Ishikawa (cell line): ENCODE data around the gene TAGLN.

Experiments
- CEBPB ChIP-seq: IDR thresholded peaks from 2 replicates; pipeline ENCODE4 v1.6.1; 2012
- CREB1 ChIP-seq: IDR thresholded peaks from 2 replicates; pipeline ENCODE4 v1.6.1; 2012; ENCODE audit warnings: low read depth
- EGR1 ChIP-seq: IDR thresholded peaks from 2 replicates; pipeline ENCODE4 v1.6.1; 2012
- EP300 ChIP-seq: IDR thresholded peaks from 2 replicates; pipeline ENCODE4 v1.6.1; 2012; ENCODE audit warnings: borderline replicate concordance
- FOXM1 ChIP-seq: IDR thresholded peaks from 2 replicates; pipeline ENCODE4 v1.6.1; 2012; ENCODE audit warnings: low read depth, borderline replicate concordance
- MAX ChIP-seq: IDR thresholded peaks from 2 replicates; pipeline ENCODE4 v1.6.1; 2012
- NFIC ChIP-seq: IDR thresholded peaks from 2 replicates; pipeline ENCODE4 v1.6.1; 2012
- RAD21 ChIP-seq: IDR thresholded peaks from 2 replicates; pipeline ENCODE4 v1.6.1; 2012; ENCODE audit warnings: low read depth
- REST ChIP-seq: IDR thresholded peaks from 2 replicates; pipeline ENCODE4 v1.6.1; 2012; ENCODE audit warnings: low read depth, mild to moderate bottlenecking
- TAF1 ChIP-seq: IDR thresholded peaks from 2 replicates; pipeline ENCODE4 v1.6.1; 2012; ENCODE audit warnings: low read depth, mild to moderate bottlenecking
- TCF12 ChIP-seq: IDR thresholded peaks from 2 replicates; pipeline ENCODE4 v1.6.1; 2012; ENCODE audit warnings: low read depth
- TEAD4 ChIP-seq: IDR thresholded peaks from 2 replicates; pipeline ENCODE4 v1.6.1; 2012
- USF1 ChIP-seq: IDR thresholded peaks from 2 replicates; pipeline ENCODE4 v1.6.1; 2012
- YY1 ChIP-seq: IDR thresholded peaks from 2 replicates; pipeline ENCODE4 v1.6.1; 2012; ENCODE audit warnings: low read depth
- ZBTB7A ChIP-seq: IDR thresholded peaks from 2 replicates; pipeline ENCODE4 v1.6.1; 2012; ENCODE audit warnings: low read depth

TAGLN gene

GRCh38 chr11:117199053-117199915 lies at the start of gene TAGLN:
TSS of gene TAGLN (plus strand) at chr11:117199370. CDS start at chr11:117203014, 3,644 bp downstream.
- TF ChIP-seq YY1 (peak; percentile 49; the same call in 1 of the 2 replicates), CEBPB (no peak; the same call in 1 of the 2 replicates), TEAD4 (peak; percentile 97), EP300 (peak; percentile 91), NFIC (peak; percentile 51), TCF12 (peak; percentile 93), ZBTB7A (peak; percentile 61), FOXM1 (peak; percentile 95), CREB1 (no peak), RAD21 (no peak), EGR1 (peak; percentile 57), USF1 (no peak)

- TF ChIP-seq TAF1 (no peak), EGR1 (no peak), ZBTB7A (no peak), CREB1 (no peak), USF1 (no peak), MAX (no peak), TEAD4 (no peak), TCF12 (no peak), EP300 (no peak), YY1 (no peak)
Observed at GRCh38 chr11:117152066-117152465, 47.1 kb upstream of the TAGLN start.

- TF ChIP-seq FOXM1 (no peak), NFIC (no peak), CREB1 (no peak), USF1 (no peak), CEBPB (no peak), RAD21 (no peak), EP300 (no peak), REST (no peak), TCF12 (no peak), EGR1 (no peak)
Observed at GRCh38 chr11:117154468-117154867, 44.7 kb upstream of the TAGLN start.

- TF ChIP-seq CEBPB (no peak), ZBTB7A (no peak), NFIC (no peak), USF1 (no peak), REST (no peak), TCF12 (no peak), TAF1 (no peak), RAD21 (no peak), MAX (no peak), TEAD4 (no peak), CREB1 (no peak), YY1 (no peak), EGR1 (no peak), FOXM1 (no peak), EP300 (no peak)
Observed at GRCh38 chr11:117157507-117157906, 41.7 kb upstream of the TAGLN start.

- no peak for TF ChIP-seq YY1
- no peak for TF ChIP-seq USF1
- no peak for TF ChIP-seq NFIC
- no peak for TF ChIP-seq MAX
- no peak for TF ChIP-seq TCF12
- TF ChIP-seq REST, result no peak
- TF ChIP-seq CREB1, result no peak
- no peak for TF ChIP-seq TEAD4
- no peak for TF ChIP-seq FOXM1
- no peak for TF ChIP-seq TAF1
- TF ChIP-seq ZBTB7A, result no peak
- no peak for TF ChIP-seq CEBPB
- no peak for TF ChIP-seq EGR1
- no peak for TF ChIP-seq EP300
- TF ChIP-seq RAD21, result no peak
Observed at GRCh38 chr11:117159892-117160291, 39.3 kb upstream of the TAGLN start.
